HepG2 (cell line): ENCODE measurements around the gene NOB1. TPM values are rescaled to one million over a fixed set of nuclear protein-coding genes. Genes with fewer than 3 reads are reported as not detected.

ENCODE experiments used
- ATAC-seq: fragments of 200-7000 bp; cut with Tn5 transposase; 3 replicates; pipeline ENCODE4 v1.9.1; 2020; ENCODE audit warnings: mild to moderate bottlenecking, moderate library complexity
- BruUV-seq: library from RNA; stranded (reverse); fragments of 400-500 nt; replicated peaks from 2 replicates; lab custom pipeline; 2021; lab: Mats Ljungman, UMichigan
- CTCF ChIA-PET: fragments of 300-600 bp; formaldehyde crosslinking; extraction: SDS; loops from one replicate; lab custom pipeline; 2021; ENCODE audit warnings: low total read pairs, inconsistent platforms, low intra/inter-chr PET ratio; lab: Yijun Ruan, JAX
- POLR2A ChIA-PET: fragments of 350-600 bp; sonication (Branson Sonifier 250); formaldehyde crosslinking; loops from one replicate; lab custom pipeline; 2020; ENCODE audit warnings: antibody characterized with exemption, inconsistent platforms; lab: Yijun Ruan, JAX
- DNase-seq: peaks from one replicate; pipeline ENCODE4 v3.0.0-alpha.2; 2015; ENCODE audit warnings: low spot score
- FAIRE-seq: peaks from 3 replicates; lab custom pipeline; 2011; peaks lifted over from hg19 to GRCh38; lab: Jason Lieb, UNC
- H2AFZ ChIP-seq: one replicate; pipeline ENCODE4 v1.6.1; 2011; ENCODE audit warnings: low read length, inconsistent platforms
- H3K27ac ChIP-seq: fragments of 300-600 bp; 3 replicates; pipeline ENCODE4 v1.8.0; 2011; ENCODE audit warnings: mixed run types, mild to moderate bottlenecking, mixed read lengths, low read length, inconsistent platforms; ENCODE audit not compliant: insufficient read depth; ENCODE audit errors: extremely low read length
- H3K27me3 ChIP-seq, 2 experiments: fragments of 200-600 bp in 1 of 2; 2 replicates in 1 of 2; 3 replicates in 1 of 2; pipeline versions ENCODE4 v1.6.0 to v1.8.0; 2011; ENCODE audit warnings: low read length in 2 of 2, mild to moderate bottlenecking in 2 of 2, moderate library complexity in 2 of 2, inconsistent platforms in 1 of 2; ENCODE audit not compliant: insufficient read depth in 2 of 2, control insufficient read depth in 1 of 2
- H3K36me3 ChIP-seq, 2 experiments: fragments of 200-600 bp in 1 of 2; replicated peaks in 1 of 2; 2 replicates in 1 of 2; 3 replicates in 1 of 2; pipeline versions ENCODE4 v1.5.1 to v1.8.0; 2011; ENCODE audit warnings: low read length in 2 of 2, inconsistent platforms in 1 of 2; ENCODE audit not compliant: insufficient read depth in 2 of 2, control insufficient read depth in 1 of 2
- H3K4me1 ChIP-seq: 2 replicates; pipeline ENCODE4 v1.5.1; 2012; ENCODE audit warnings: low read length, inconsistent platforms; ENCODE audit not compliant: insufficient read depth
- H3K4me2 ChIP-seq: 2 replicates; pipeline ENCODE4 v1.6.0; 2011; ENCODE audit warnings: low read depth, low read length, inconsistent platforms
- H3K4me3 ChIP-seq, 3 experiments: fragments of 200-600 bp in 1 of 3; sonication (generic), shearing (Covaris generic) in 1 of 3; replicated peaks in 1 of 3; 2 replicates each; pipeline ENCODE4 v1.5.1; 2011 to 2016; ENCODE audit warnings: low read length in 3 of 3, inconsistent platforms in 2 of 3, low read depth in 2 of 3, mild to moderate bottlenecking in 2 of 3, control low read depth in 1 of 3, mixed read lengths in 1 of 3; ENCODE audit not compliant: insufficient read depth in 1 of 3
- H3K79me2 ChIP-seq: one replicate; pipeline ENCODE4 v1.6.1; 2011; ENCODE audit warnings: low read length, inconsistent platforms; ENCODE audit not compliant: insufficient read depth
- H3K9ac ChIP-seq: 2 replicates; pipeline ENCODE4 v1.6.0; 2011; ENCODE audit warnings: mild to moderate bottlenecking, low read depth, low read length, inconsistent platforms; ENCODE audit not compliant: insufficient read depth
- H3K9me3 ChIP-seq: 2 replicates; pipeline ENCODE4 v1.5.1; 2012; ENCODE audit warnings: mild to moderate bottlenecking, low read length
- H4K20me1 ChIP-seq: 2 replicates; pipeline ENCODE4 v1.6.0; 2011; ENCODE audit warnings: inconsistent platforms, mild to moderate bottlenecking, low read length, moderate library complexity; ENCODE audit not compliant: insufficient read depth
- AHR ChIP-seq: IDR thresholded peaks from 2 replicates; pipeline ENCODE4 v1.6.1; 2018; ENCODE audit warnings: missing genetic modification reagents, missing compliant biosample characterization
- BATF2 ChIP-seq: sonication (generic); formaldehyde crosslinking; IDR thresholded peaks from 2 replicates; pipeline ENCODE4 v1.8.0; 2022; ENCODE audit warnings: mild to moderate bottlenecking, missing genetic modification reagents, moderate library complexity
- KLF6 ChIP-seq: IDR thresholded peaks from 2 replicates; pipeline ENCODE4 v1.8.0; 2016; ENCODE audit warnings: missing biosample characterization, missing genetic modification reagents
- RBFOX2 ChIP-seq: fragments of 200-400 bp; formaldehyde crosslinking; IDR thresholded peaks from 2 replicates; pipeline ENCODE4 v1.6.1; 2017; ENCODE audit warnings: low read depth, mild to moderate bottlenecking, low read length
- SIN3A ChIP-seq: IDR thresholded peaks from 2 replicates; pipeline ENCODE4 v1.6.1; 2011; ENCODE audit warnings: low read depth, mild to moderate bottlenecking, control low read depth, low read length, borderline replicate concordance
- SNAPC4 ChIP-seq: sonication (generic); formaldehyde crosslinking; IDR thresholded peaks from 2 replicates; pipeline ENCODE4 v1.4.0; 2020; ENCODE audit warnings: mild to moderate bottlenecking, missing genetic modification reagents
- SP2 ChIP-seq: sonication (generic); formaldehyde crosslinking; IDR thresholded peaks from 2 replicates; pipeline ENCODE4 v1.5.1; 2020; ENCODE audit warnings: mild to moderate bottlenecking, missing genetic modification reagents
- TRIM24 ChIP-seq: sonication (generic); formaldehyde crosslinking; IDR thresholded peaks from 2 replicates; pipeline ENCODE4 v1.8.0; 2022; ENCODE audit warnings: mild to moderate bottlenecking, missing genetic modification reagents
- ZKSCAN1 ChIP-seq: fragments of 150-350 bp; IDR thresholded peaks from 2 replicates; pipeline ENCODE4 v1.6.1; 2014; ENCODE audit warnings: low read length
- ZNF619 ChIP-seq: sonication (generic); formaldehyde crosslinking; IDR thresholded peaks from 2 replicates; pipeline ENCODE4 v1.4.0; 2020; ENCODE audit warnings: mild to moderate bottlenecking, missing genetic modification reagents
- ZSCAN12 ChIP-seq: sonication (generic); formaldehyde crosslinking; IDR thresholded peaks from 2 replicates; pipeline ENCODE4 v1.9.0; 2021; ENCODE audit warnings: mild to moderate bottlenecking, missing genetic modification reagents
- WGBS: methylation state at CpG from one replicate; pipeline ENCODE4 v1.1.6; 2017; ENCODE audit warnings: low lambda C conversion rate; 5-methylcytosine and 5-hydroxymethylcytosine counted together
- in situ Hi-C: cut with HindIII; loops from 2 replicates; pipeline ENCODE4 v1.10.0; 2017; ENCODE audit warnings: low pct_unique_long_range_greater_than_20kb; ENCODE audit not compliant: extremely low pct_ligation_motif_present
- intact Hi-C: fragments of 100-400 bp; cut with micrococcal nuclease; formaldehyde crosslinking; loops from one replicate; pipeline ENCODE4 v1.10.0; 2022; ENCODE audit not compliant: unreplicated experiment
- polyA plus RNA-seq, 8 experiments: library from polyadenylated mRNA; depleted of rRNA in 3 of 8; stranded (reverse) in 7 of 8; unstranded in 1 of 8; fragments of >200 nt; fragmentation: Illumina TruSeq in 4 of 8; extraction: Trizol in 4 of 8; gene quantifications; 2 replicates each; pipeline versions ENCODE4 v1.2.1 to v1.2.3, GENCODE V29; 2011 to 2016; ENCODE audit warnings: low read depth in 4 of 8, missing spikeins in 1 of 8, mixed read lengths in 1 of 8; ENCODE audit not compliant: insufficient read depth in 1 of 8
- total RNA-seq, 5 experiments: library from RNA; depleted of rRNA; stranded (reverse); fragments of >200 nt; fragmentation: Illumina TruSeq; extraction: Trizol; gene quantifications; 2 replicates each; pipeline ENCODE4 v1.2.3, GENCODE V29; 2016; ENCODE audit warnings: low read depth in 1 of 5

Gene NOB1
- total and polyA plus RNA-seq, 2 of the 13 experiments (the other 11 are each of a cell fraction or from before 2014, with no cell fraction given): 47.1 to 162 TPM

- 91% methylated on average over 5 of the region's 5 CpGs for WGBS
- no peak for ATAC-seq
- intact Hi-C loops: no loop called here
- Histone ChIP-seq H3K9ac (peak overlapping the region; percentile 94), H3K4me2 (peak overlapping the region; percentile 79), H3K27ac (peak overlapping the region; percentile 85), H4K20me1 (no peaks in the 10 kb centered on the region), H3K9me3 (no peaks in the 10 kb centered on the region), H2AFZ (no peak overlapping the region), H3K27me3 (no peaks in the 10 kb centered on the region; a peak in 2 of 5 replicates), H3K36me3 (no peaks in the 10 kb centered on the region), H3K79me2 (peaks cover 53% of the 10 kb centered on the region), H3K4me1 (peaks cover 61% of the 10 kb centered on the region), H3K4me3 (peak overlapping the region in 2 of 3 experiments; percentile 95 to 99; a peak in 3 of 6 replicates)
- TF ChIP-seq TRIM24 (no peak), RBFOX2 (0 out of 2 replicates have a peak, but pooled peaks have one; percentile 37)
- POLR2A ChIA-PET: interaction anchor here (1.0 to 1.1 kb wide), 3 partner anchors 8 to 40 kb away, joined by 3 to 11 read pairs (median 7); partner anchors contain the start of gene NOB1
- in situ Hi-C loops: no loop called here
- BruUV-seq: no TSS peak
- CTCF ChIA-PET: no interaction called here
- no peak for DNase-seq
- FAIRE-seq: no peak
Measured at GRCh38 chr16:69763599-69763942, 8.8 kb upstream of the NOB1 start.

- H3K9me3 ChIP-seq: no peaks in the 10 kb centered on the region
- DNase-seq: peak; percentile 37
- peak overlapping the region; percentile 95 to 99 (median 95) for H3K4me3 ChIP-seq
- no peaks in the 10 kb centered on the region; a peak in 2 of 5 replicates for H3K27me3 ChIP-seq
- FAIRE-seq: peak; percentile 37
- in situ Hi-C loops: no loop called here
- POLR2A ChIA-PET: interaction anchor here (1.0 to 2.0 kb wide), 5 partner anchors 8 to 39 kb away, joined by 3 to 15 read pairs (median 7); partner anchors contain the start of genes NOB1 and NQO1
- intact Hi-C loops: no loop called here
- peaks cover 53% of the 10 kb centered on the region for H3K79me2 ChIP-seq
- BruUV-seq: TSS peak; percentile 65
- H3K9ac ChIP-seq: peak overlapping the region; percentile 94
- no peaks in the 10 kb centered on the region for H3K36me3 ChIP-seq
- 17% methylated on average over 14 of the region's 14 CpGs for WGBS
- CTCF ChIA-PET: no interaction called here
- no peaks in the 10 kb centered on the region for H4K20me1 ChIP-seq
- peak overlapping the region; percentile 57 for H2AFZ ChIP-seq
- H3K27ac ChIP-seq: peak overlapping the region; percentile 85
- H3K4me1 ChIP-seq: peaks cover 60% of the 10 kb centered on the region
- peak overlapping the region; percentile 79 for H3K4me2 ChIP-seq
- peak; percentile 61 for ATAC-seq
- no peak for TF ChIP-seq ZNF619 (CRISPR knock-in tag)
- TF ChIP-seq ZKSCAN1: no peak
- 0 out of 2 replicates have a peak, but pooled peaks have one; percentile 3 for TF ChIP-seq SIN3A
- TF ChIP-seq AHR (CRISPR knock-in tag): no peak
- peak; percentile 35; the same call in 1 of the 2 replicates for TF ChIP-seq KLF6 (CRISPR knock-in tag)
- no peak for TF ChIP-seq BATF2 (CRISPR knock-in tag)
- no peak for TF ChIP-seq SP2 (CRISPR knock-in tag)
- no peak; the same call in 1 of the 2 replicates for TF ChIP-seq ZSCAN12
- 0 out of 2 replicates have a peak, but pooled peaks have one; percentile 30 for TF ChIP-seq SNAPC4 (CRISPR knock-in tag)
Measured at GRCh38 chr16:69762814-69763598, 8.3 kb upstream of the NOB1 start.
